NCI-H345 treated with DMSO at 0.1 percent for 48 hours (cell line): ENCODE measurements around the gene SIRPD.

Experiments used
- DNase-seq: peaks from one replicate; lab custom pipeline; 2025; ENCODE audit not compliant: unreplicated experiment; lab: John Stamatoyannopoulos, UW

The SIRPD gene

GRCh38 chr20:1538655-1539054, 18.9 kb downstream of the SIRPD start:
- no peak for DNase-seq

- DNase-seq: no peak
Measured at GRCh38 chr20:1537731-1538058, 19.8 kb downstream of the SIRPD start.

GRCh38 chr20:1536893-1537730, 20.4 kb downstream of the SIRPD start:
- DNase-seq: no peak

GRCh38 chr20:1535420-1536175, 21.9 kb downstream of the SIRPD start:
- DNase-seq: no peak

- no peak for DNase-seq
Measured at GRCh38 chr20:1534526-1534925, 23.0 kb downstream of the SIRPD start.

GRCh38 chr20:1533059-1533458, 24.4 kb downstream of the SIRPD start:
- no peak for DNase-seq

GRCh38 chr20:1528811-1529210, 28.7 kb downstream of the SIRPD start:
- no peak for DNase-seq

GRCh38 chr20:1527923-1528322, 29.6 kb downstream of the SIRPD start:
- DNase-seq: no peak

GRCh38 chr20:1526896-1527295, 30.6 kb downstream of the SIRPD start:
- DNase-seq: no peak

- DNase-seq: no peak
Measured at GRCh38 chr20:1526310-1526709, 31.2 kb downstream of the SIRPD start.

- DNase-seq: no peak
Measured at GRCh38 chr20:1524004-1524403, 33.5 kb downstream of the SIRPD start.

GRCh38 chr20:1517010-1517409, 40.5 kb downstream of the SIRPD start:
- no peak for DNase-seq

- DNase-seq: no peak
Measured at GRCh38 chr20:1513801-1514200, 43.7 kb downstream of the SIRPD start.

GRCh38 chr20:1509237-1509636, 48.3 kb downstream of the SIRPD start:
- DNase-seq: no peak

GRCh38 chr20:1508574-1508973, 48.9 kb downstream of the SIRPD start:
- DNase-seq: no peak

- DNase-seq: no peak
Measured at GRCh38 chr20:1507276-1507675, 50.2 kb downstream of the SIRPD start.

- no peak for DNase-seq
Measured at GRCh38 chr20:1505871-1506270, 51.6 kb downstream of the SIRPD start.

GRCh38 chr20:1505361-1505760, 52.1 kb downstream of the SIRPD start:
- no peak for DNase-seq

GRCh38 chr20:1503564-1504227, 53.8 kb downstream of the SIRPD start:
- peak; percentile 77 for DNase-seq

GRCh38 chr20:1500496-1500895, 57.0 kb downstream of the SIRPD start:
- DNase-seq: no peak

- DNase-seq: no peak
Measured at GRCh38 chr20:1499528-1500420, 57.7 kb downstream of the SIRPD start.
